ENCODE data around the gene KRTAP10-3. TPM values are rescaled to one million over a fixed set of nuclear protein-coding genes. Genes with fewer than 3 reads are reported as not detected.

KRTAP10-3 gene
- total and polyA plus RNA-seq, 2 donors (not counting 3 experiments of a cell fraction or from before 2014, with no cell fraction given): not detected

DNA sequence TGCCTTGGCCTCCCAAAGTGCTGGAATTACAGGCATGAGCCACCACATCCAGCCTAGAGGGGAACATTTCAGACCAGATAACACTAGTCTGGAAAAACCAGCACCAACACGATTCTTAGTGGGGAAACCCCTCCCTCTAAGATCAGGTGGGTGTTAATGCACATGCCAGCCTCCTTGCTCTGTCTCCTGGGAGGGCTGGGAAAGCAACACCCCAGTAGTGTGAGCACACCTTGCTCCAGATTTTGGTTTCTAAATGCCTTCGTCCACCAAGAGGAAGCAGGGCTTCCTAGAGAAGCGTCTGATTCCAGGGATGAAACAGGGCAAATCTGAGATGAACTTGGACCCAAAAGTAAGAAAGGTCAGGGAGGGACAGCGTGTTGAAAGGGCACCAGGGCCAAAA, 12.7 kb upstream of the KRTAP10-3 start:
- no peak for FAIRE-seq
- Histone ChIP-seq H3K4me3 (replicated peaks in 1 of 3; ENCODE audit: insufficient read depth in 1 of 3, low read depth in 1 of 3, low read length in 3 of 3) (no peak overlapping the region), H3K27ac (ENCODE audit: insufficient read depth, low read depth, low read length) (no peak overlapping the region), H3K9me3 (replicated peaks; ENCODE audit: control insufficient read depth, insufficient read depth, low read length) (no peaks in the 10 kb centered on the region), H3K9ac (replicated peaks; ENCODE audit: extremely low read depth, insufficient read depth, low read length) (no peak overlapping the region), H3K4me1 (ENCODE audit: control insufficient read depth, extremely low read depth, insufficient read depth, low read length) (no peaks in the 10 kb centered on the region), H4K20me1 (replicated peaks; ENCODE audit: control insufficient read depth, extremely low read depth, insufficient read depth, low read length) (no peaks in the 10 kb centered on the region), H3K9me1 (replicated peaks; ENCODE audit: control insufficient read depth, extremely low read depth, insufficient read depth, low read length) (no peaks in the 10 kb centered on the region), H3K36me3 (ENCODE audit: control insufficient read depth in 2 of 2, extremely low read depth in 1 of 2, insufficient read depth in 2 of 2, low read length in 2 of 2) (no peaks in the 10 kb centered on the region), H3K4me2 (ENCODE audit: insufficient read depth, low read length) (no peak overlapping the region), H3K27me3 (ENCODE audit: control insufficient read depth in 2 of 2, insufficient read depth in 2 of 2, low read length in 2 of 2) (no peaks in the 10 kb centered on the region), H3K79me2 (ENCODE audit: control insufficient read depth, insufficient read depth, low read length) (no peaks in the 10 kb centered on the region), H2AFZ (ENCODE audit: low read depth, low read length) (no peak overlapping the region)
- ChIA-PET CTCF (no interaction called here), POLR2A (no interaction called here)
- dilution Hi-C loops (cut with MboI; ENCODE audit: extremely low pct_ligation_motif_present, low sequenced_read_pairs): no loop called here
- DNase-seq (ENCODE audit: low read depth, low spot score): no peak
- intact Hi-C loops (cut with micrococcal nuclease): no loop called here
- BruUV-seq (replicated peaks): no TSS peak
- TF ChIP-seq, protein P1, sequence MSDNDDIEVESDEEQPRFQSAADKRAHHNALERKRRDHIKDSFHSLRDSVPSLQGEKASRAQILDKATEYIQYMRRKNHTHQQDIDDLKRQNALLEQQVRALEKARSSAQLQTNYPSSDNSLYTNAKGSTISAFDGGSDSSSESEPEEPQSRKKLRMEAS (IDR thresholded peaks at IDR 0.05; ENCODE audit: insufficient read depth, insufficient read length): no peak
- TF ChIP-seq POLR2A (IDR thresholded peaks at IDR 0.05; ENCODE audit: low read depth, low read length): no peak
- no peak for TF ChIP-seq FOS (IDR thresholded peaks at IDR 0.05; ENCODE audit: borderline replicate concordance, insufficient read depth, low read length)
- TF ChIP-seq EZH2 (IDR thresholded peaks at IDR 0.05; ENCODE audit: borderline replicate concordance, low read depth, low read length, severe bottlenecking): no peak
- TF ChIP-seq, protein P2, sequence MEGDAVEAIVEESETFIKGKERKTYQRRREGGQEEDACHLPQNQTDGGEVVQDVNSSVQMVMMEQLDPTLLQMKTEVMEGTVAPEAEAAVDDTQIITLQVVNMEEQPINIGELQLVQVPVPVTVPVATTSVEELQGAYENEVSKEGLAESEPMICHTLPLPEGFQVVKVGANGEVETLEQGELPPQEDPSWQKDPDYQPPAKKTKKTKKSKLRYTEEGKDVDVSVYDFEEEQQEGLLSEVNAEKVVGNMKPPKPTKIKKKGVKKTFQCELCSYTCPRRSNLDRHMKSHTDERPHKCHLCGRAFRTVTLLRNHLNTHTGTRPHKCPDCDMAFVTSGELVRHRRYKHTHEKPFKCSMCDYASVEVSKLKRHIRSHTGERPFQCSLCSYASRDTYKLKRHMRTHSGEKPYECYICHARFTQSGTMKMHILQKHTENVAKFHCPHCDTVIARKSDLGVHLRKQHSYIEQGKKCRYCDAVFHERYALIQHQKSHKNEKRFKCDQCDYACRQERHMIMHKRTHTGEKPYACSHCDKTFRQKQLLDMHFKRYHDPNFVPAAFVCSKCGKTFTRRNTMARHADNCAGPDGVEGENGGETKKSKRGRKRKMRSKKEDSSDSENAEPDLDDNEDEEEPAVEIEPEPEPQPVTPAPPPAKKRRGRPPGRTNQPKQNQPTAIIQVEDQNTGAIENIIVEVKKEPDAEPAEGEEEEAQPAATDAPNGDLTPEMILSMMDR (IDR thresholded peaks at IDR 0.05; ENCODE audit: extremely low read depth in 1 of 2, insufficient read depth in 1 of 2, low read depth in 1 of 2, low read length in 2 of 2): no peak
- no peak for TF ChIP-seq GATA2 (IDR thresholded peaks at IDR 0.05; ENCODE audit: insufficient read depth, insufficient read length, low read depth, low read length)
- TF ChIP-seq MYC (IDR thresholded peaks at IDR 0.05; ENCODE audit: low read depth, low read length): no peak
- no peak for TF ChIP-seq POLR2AphosphoS5 (IDR thresholded peaks at IDR 0.05; ENCODE audit: insufficient read depth, low read depth, low read length)
- no peak for TF ChIP-seq JUN (IDR thresholded peaks at IDR 0.05; ENCODE audit: borderline replicate concordance, insufficient read depth, insufficient read length, low read depth)
